Lower lobe of right lung (tissue), 2 donors: ENCODE measurements around the gene PPP1CC. TPM values are rescaled to one million over a fixed set of nuclear protein-coding genes. Genes with fewer than 3 reads are reported as not detected.
A peak's percentile ranks its signal among the peaks of the same experiment; 100 is the strongest.

ENCODE experiments used
- ATAC-seq, 2 donors: fragments of 200-7000 bp; cut with Tn5 transposase; one replicate each; pipeline ENCODE4 v1.9.1; 2020 to 2022; ENCODE audit warnings: mild to moderate bottlenecking in 2 of 2, moderate library complexity in 2 of 2
- DNase-seq: peaks from one replicate; pipeline ENCODE4 v3.0.0-alpha.2; 2020
- H3K27ac ChIP-seq: fragments of 200-600 bp; one replicate; pipeline ENCODE4 v1.8.0; 2022
- H3K27me3 ChIP-seq: fragments of 200-600 bp; one replicate; pipeline ENCODE4 v1.8.0; 2022; ENCODE audit warnings: low read depth
- H3K36me3 ChIP-seq: fragments of 200-600 bp; one replicate; pipeline ENCODE4 v1.8.0; 2022; ENCODE audit warnings: mild to moderate bottlenecking
- H3K4me1 ChIP-seq: fragments of 200-600 bp; one replicate; pipeline ENCODE4 v1.8.0; 2022
- H3K4me3 ChIP-seq: fragments of 200-600 bp; one replicate; pipeline ENCODE4 v1.8.0; 2022; ENCODE audit warnings: mild to moderate bottlenecking
- H3K9me3 ChIP-seq: fragments of 200-600 bp; one replicate; pipeline ENCODE4 v1.8.0; 2022
- CTCF ChIP-seq: fragments of 200-600 bp; IDR thresholded peaks from one replicate; pipeline ENCODE4 v1.8.0; 2022; ENCODE audit warnings: antibody characterized with exemption, mild to moderate bottlenecking
- intact Hi-C: fragments of 100-400 bp; cut with DNase I; formaldehyde crosslinking; loops from one replicate; pipeline ENCODE4 v1.11.0; 2022
- total RNA-seq: library from RNA; stranded (reverse); fragmentation: NEBNext Ultra II Directional; extraction: Animal tissue kit (Norgen Biotek cat#: 25700); gene quantifications from one replicate; pipeline ENCODE4 v1.2.1, GENCODE V29; 2021
- donor health status: DM: no; HTN: yes; CAD: no; lungs with severe emphysema.

Gene PPP1CC
- total RNA-seq, 1 donor from 2014 or later = 97.8 TPM

- Histone ChIP-seq H3K27ac (no peak overlapping the region), H3K4me3 (no peak overlapping the region), H3K9me3 (no peaks in the 10 kb centered on the region), H3K36me3 (no peaks in the 10 kb centered on the region), H3K27me3 (no peaks in the 10 kb centered on the region), H3K4me1 (peaks cover 15% of the 10 kb centered on the region)
- no peak for ATAC-seq
- DNase-seq = no peak
- TF ChIP-seq CTCF = no peak
- intact Hi-C loops = no loop called here
These were observed 58.3 kb downstream of the PPP1CC start for GRCh38 chr12:110684312-110684836.

GRCh38 chr12:110683888-110684287, 58.8 kb downstream of the PPP1CC start:
- no peak overlapping the region for H3K27ac ChIP-seq
- DNase-seq = no peak
- ATAC-seq = no peak
- H3K4me3 ChIP-seq = no peak overlapping the region
- H3K9me3 ChIP-seq = no peaks in the 10 kb centered on the region
- peaks cover 14% of the 10 kb centered on the region for H3K4me1 ChIP-seq
- no peaks in the 10 kb centered on the region for H3K27me3 ChIP-seq
- intact Hi-C loops = no loop called here
- H3K36me3 ChIP-seq = no peaks in the 10 kb centered on the region
- TF ChIP-seq CTCF = no peak

GRCh38 chr12:110680032-110680431, 62.7 kb downstream of the PPP1CC start:
- TF ChIP-seq CTCF = no peak
- Histone ChIP-seq H3K4me3 (no peak overlapping the region), H3K9me3 (no peaks in the 10 kb centered on the region), H3K27me3 (no peaks in the 10 kb centered on the region), H3K36me3 (no peaks in the 10 kb centered on the region), H3K4me1 (peaks cover 19% of the 10 kb centered on the region), H3K27ac (no peak overlapping the region)
- no peak for DNase-seq
- intact Hi-C loops = no loop called here
- no peak for ATAC-seq

GRCh38 chr12:110679201-110679600, 63.5 kb downstream of the PPP1CC start:
- H3K27ac ChIP-seq = no peak overlapping the region
- no peak for ATAC-seq
- intact Hi-C loops = no loop called here
- no peaks in the 10 kb centered on the region for H3K36me3 ChIP-seq
- H3K27me3 ChIP-seq = no peaks in the 10 kb centered on the region
- no peak for TF ChIP-seq CTCF
- no peaks in the 10 kb centered on the region for H3K9me3 ChIP-seq
- no peak for DNase-seq
- H3K4me1 ChIP-seq = peaks cover 19% of the 10 kb centered on the region
- no peak overlapping the region for H3K4me3 ChIP-seq

GRCh38 chr12:110677982-110678381, 64.7 kb downstream of the PPP1CC start:
- intact Hi-C loops = no loop called here
- TF ChIP-seq CTCF = no peak
- Histone ChIP-seq H3K36me3 (no peaks in the 10 kb centered on the region), H3K27ac (peak overlapping the region; percentile 39), H3K4me3 (no peak overlapping the region), H3K4me1 (peaks cover 19% of the 10 kb centered on the region), H3K27me3 (no peaks in the 10 kb centered on the region), H3K9me3 (no peaks in the 10 kb centered on the region)
- no peak for DNase-seq
- ATAC-seq = peak in 1 of 2 donors; percentile 18
